ENCODE measurements around the gene F2RL1.

The F2RL1 gene

GRCh38 chr5:76816110-76816831 lies 2.6 kb upstream of the F2RL1 start (continued):
- TF ChIP-seq ZNF529 (tag by site-specific recombination; IDR thresholded peaks at IDR 0.05; ENCODE audit: insufficient replicate concordance) (no peak), MEIS1 (CRISPR knock-in tag; IDR thresholded peaks at IDR 0.05; ENCODE audit: borderline replicate concordance) (no peak), ZNF2 (tag by site-specific recombination; IDR thresholded peaks at IDR 0.05) (no peak)

GRCh38 chr5:76819851-76820525 lies 1.2 kb downstream of the F2RL1 start:
- Histone ChIP-seq H3K4me1 (ENCODE audit: control insufficient read depth, insufficient read depth, low read length) (peaks cover 4% of the 10 kb centered on the region), H3K9me3 (ENCODE audit: control insufficient read depth, insufficient read depth, low read depth, low read length) (no peaks in the 10 kb centered on the region), H3K4me3 (ENCODE audit: low read depth, low read length) (peak overlapping the region; percentile 65), H3K36me3 (ENCODE audit: control insufficient read depth in 2 of 2, insufficient read depth in 1 of 2, low read length in 2 of 2) (peaks cover 0 to 2% of the 10 kb centered on the region in 2 experiments; a peak in 1 of 3 replicates), H3K27ac (ENCODE audit: extremely low read depth, low read depth, low read length) (peak overlapping the region; percentile 88)
- ChIA-PET CTCF (interaction anchor here (0.5 to 1.6 kb wide), 6 partner anchors 16 to 1901 kb away, joined by 3 to 4 read pairs (median 3); no protein-coding TSS in a partner anchor), POLR2A (interaction anchor here (0.6 to 2.1 kb wide), 11 partner anchors 13 to 82 kb away, joined by 3 to 35 read pairs (median 4); no protein-coding TSS in a partner anchor)
- TF ChIP-seq KLF1 (tag by site-specific recombination; IDR thresholded peaks at IDR 0.05), result no peak
- TF ChIP-seq TCF7L2 (IDR thresholded peaks at IDR 0.05; ENCODE audit: borderline replicate concordance, low read depth, low read length), result no peak
- no peak for TF ChIP-seq ZNF311 (tag by site-specific recombination; IDR thresholded peaks at IDR 0.05; ENCODE audit: borderline replicate concordance)
- TF ChIP-seq, protein P1, sequence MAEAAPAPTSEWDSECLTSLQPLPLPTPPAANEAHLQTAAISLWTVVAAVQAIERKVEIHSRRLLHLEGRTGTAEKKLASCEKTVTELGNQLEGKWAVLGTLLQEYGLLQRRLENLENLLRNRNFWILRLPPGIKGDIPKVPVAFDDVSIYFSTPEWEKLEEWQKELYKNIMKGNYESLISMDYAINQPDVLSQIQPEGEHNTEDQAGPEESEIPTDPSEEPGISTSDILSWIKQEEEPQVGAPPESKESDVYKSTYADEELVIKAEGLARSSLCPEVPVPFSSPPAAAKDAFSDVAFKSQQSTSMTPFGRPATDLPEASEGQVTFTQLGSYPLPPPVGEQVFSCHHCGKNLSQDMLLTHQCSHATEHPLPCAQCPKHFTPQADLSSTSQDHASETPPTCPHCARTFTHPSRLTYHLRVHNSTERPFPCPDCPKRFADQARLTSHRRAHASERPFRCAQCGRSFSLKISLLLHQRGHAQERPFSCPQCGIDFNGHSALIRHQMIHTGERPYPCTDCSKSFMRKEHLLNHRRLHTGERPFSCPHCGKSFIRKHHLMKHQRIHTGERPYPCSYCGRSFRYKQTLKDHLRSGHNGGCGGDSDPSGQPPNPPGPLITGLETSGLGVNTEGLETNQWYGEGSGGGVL (tag by site-specific recombination; IDR thresholded peaks at IDR 0.05), result no peak
- TF ChIP-seq ZNF645 (tag by site-specific recombination; IDR thresholded peaks at IDR 0.05), result no peak
- TF ChIP-seq GFI1B (tag by site-specific recombination; IDR thresholded peaks at IDR 0.05), result no peak
- no peak for TF ChIP-seq ZNF223 (tag by site-specific recombination; IDR thresholded peaks at IDR 0.05)
- TF ChIP-seq ZNF394 (tag by site-specific recombination; IDR thresholded peaks at IDR 0.05; ENCODE audit: borderline replicate concordance), result no peak
- TF ChIP-seq ZNF24 (tag by site-specific recombination; IDR thresholded peaks at IDR 0.05), result 0 out of 2 replicates have a peak, but pooled peaks have one; percentile 19
- TF ChIP-seq, protein P2, sequence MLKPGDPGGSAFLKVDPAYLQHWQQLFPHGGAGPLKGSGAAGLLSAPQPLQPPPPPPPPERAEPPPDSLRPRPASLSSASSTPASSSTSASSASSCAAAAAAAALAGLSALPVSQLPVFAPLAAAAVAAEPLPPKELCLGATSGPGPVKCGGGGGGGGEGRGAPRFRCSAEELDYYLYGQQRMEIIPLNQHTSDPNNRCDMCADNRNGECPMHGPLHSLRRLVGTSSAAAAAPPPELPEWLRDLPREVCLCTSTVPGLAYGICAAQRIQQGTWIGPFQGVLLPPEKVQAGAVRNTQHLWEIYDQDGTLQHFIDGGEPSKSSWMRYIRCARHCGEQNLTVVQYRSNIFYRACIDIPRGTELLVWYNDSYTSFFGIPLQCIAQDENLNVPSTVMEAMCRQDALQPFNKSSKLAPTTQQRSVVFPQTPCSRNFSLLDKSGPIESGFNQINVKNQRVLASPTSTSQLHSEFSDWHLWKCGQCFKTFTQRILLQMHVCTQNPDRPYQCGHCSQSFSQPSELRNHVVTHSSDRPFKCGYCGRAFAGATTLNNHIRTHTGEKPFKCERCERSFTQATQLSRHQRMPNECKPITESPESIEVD (tag by site-specific recombination; IDR thresholded peaks at IDR 0.05), result no peak
- TF ChIP-seq WT1 (tag by site-specific recombination; IDR thresholded peaks at IDR 0.05), result no peak
- no peak for TF ChIP-seq KLF16 (tag by site-specific recombination; IDR thresholded peaks at IDR 0.05)
- TF ChIP-seq ZBTB20 (tag by site-specific recombination; IDR thresholded peaks at IDR 0.05), result peak; percentile 68; the same call in 1 of the 2 replicates
- TF ChIP-seq PRDM1 (tag by site-specific recombination; IDR thresholded peaks at IDR 0.05), result no peak
- no peak for TF ChIP-seq ZNF2 (tag by site-specific recombination; IDR thresholded peaks at IDR 0.05)
- peak; percentile 61 for TF ChIP-seq ZNF600 (tag by site-specific recombination; IDR thresholded peaks at IDR 0.05)
- TF ChIP-seq ZNF837 (tag by site-specific recombination; IDR thresholded peaks at IDR 0.05), result no peak
- no peak for TF ChIP-seq ZIC2 (tag by site-specific recombination; IDR thresholded peaks at IDR 0.05)
- TF ChIP-seq ZNF324 (tag by site-specific recombination; IDR thresholded peaks at IDR 0.05), result peak; percentile 45; the same call in 1 of the 2 replicates
- TF ChIP-seq ZNF354C (tag by site-specific recombination; IDR thresholded peaks at IDR 0.05; ENCODE audit: borderline replicate concordance, low read depth), result no peak
- TF ChIP-seq ZFP37 (tag by site-specific recombination; IDR thresholded peaks at IDR 0.05), result 0 out of 2 replicates have a peak, but pooled peaks have one; percentile 28
- TF ChIP-seq, protein P3, sequence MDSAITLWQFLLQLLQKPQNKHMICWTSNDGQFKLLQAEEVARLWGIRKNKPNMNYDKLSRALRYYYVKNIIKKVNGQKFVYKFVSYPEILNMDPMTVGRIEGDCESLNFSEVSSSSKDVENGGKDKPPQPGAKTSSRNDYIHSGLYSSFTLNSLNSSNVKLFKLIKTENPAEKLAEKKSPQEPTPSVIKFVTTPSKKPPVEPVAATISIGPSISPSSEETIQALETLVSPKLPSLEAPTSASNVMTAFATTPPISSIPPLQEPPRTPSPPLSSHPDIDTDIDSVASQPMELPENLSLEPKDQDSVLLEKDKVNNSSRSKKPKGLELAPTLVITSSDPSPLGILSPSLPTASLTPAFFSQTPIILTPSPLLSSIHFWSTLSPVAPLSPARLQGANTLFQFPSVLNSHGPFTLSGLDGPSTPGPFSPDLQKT (IDR thresholded peaks at IDR 0.05; ENCODE audit: borderline replicate concordance, low read depth, low read length), result no peak
- peak; percentile 45; the same call in 1 of the 2 replicates for TF ChIP-seq HIC1 (tag by site-specific recombination; IDR thresholded peaks at IDR 0.05)
- no peak for TF ChIP-seq OSR2 (tag by site-specific recombination; IDR thresholded peaks at IDR 0.05)
- peak; percentile 11 for TF ChIP-seq ZNF335 (tag by site-specific recombination; conservative IDR thresholded peaks at IDR 0.05)
- no peak for TF ChIP-seq OVOL3 (tag by site-specific recombination; IDR thresholded peaks at IDR 0.05)
